ENCODE measurements around the gene HIVEP3.
A peak's percentile ranks its signal among the peaks of the same experiment; 100 is the strongest.

HIVEP3 gene

GRCh38 chr1:41726899-41727748, 191.6 kb downstream of the HIVEP3 start:
- Histone ChIP-seq H3K4me2 (peak overlapping the region; percentile 77 to 96 (median 86)), H3K9me3 (replicated peaks in 1 of 11) (peaks cover 0 to 9% (median 0%) of the 10 kb centered on the region in 11 experiments; a peak in 6 of 22 replicates), H3K27ac (peak overlapping the region; percentile 69 to 99 (median 92); a peak in 21 of 22 replicates), H3K4me3 (peak overlapping the region in 9 of 10 experiments; percentile 0 to 38 (median 16); a peak in 13 of 20 replicates), H3K27me3 (no peaks in the 10 kb centered on the region), H3K36me3 (no peaks in the 10 kb centered on the region), H4K20me1 (no peaks in the 10 kb centered on the region; a peak in 1 of 22 replicates), H3K9ac (peak overlapping the region; percentile 69 to 85 (median 81); a peak in 21 of 22 replicates), H3K4me1 (peaks cover 89 to 99% (median 97%) of the 10 kb centered on the region in 10 experiments)
- TF ChIP-seq Cebpa-rat (IDR thresholded peaks at IDR 0.05) = no peak

- Histone ChIP-seq H3K4me3 (peak overlapping the region in 4 of 10 experiments; percentile 16 to 38 (median 28); a peak in 3 of 20 replicates), H3K4me2 (peak overlapping the region; percentile 77 to 96 (median 86)), H3K4me1 (peaks cover 89 to 99% (median 97%) of the 10 kb centered on the region in 10 experiments), H4K20me1 (no peaks in the 10 kb centered on the region; a peak in 1 of 22 replicates), H3K27ac (peak overlapping the region; percentile 69 to 99 (median 92); a peak in 21 of 22 replicates), H3K27me3 (no peaks in the 10 kb centered on the region), H3K36me3 (no peaks in the 10 kb centered on the region), H3K9me3 (replicated peaks in 1 of 11) (peaks cover 0 to 3% (median 0%) of the 10 kb centered on the region in 11 experiments; a peak in 2 of 22 replicates), H3K9ac (peak overlapping the region; percentile 69 to 85 (median 81); a peak in 21 of 22 replicates)
- TF ChIP-seq Cebpa-rat (IDR thresholded peaks at IDR 0.05) = no peak
These were observed 192.4 kb downstream of the HIVEP3 start for GRCh38 chr1:41726292-41726691.

GRCh38 chr1:41724926-41725325, 193.8 kb downstream of the HIVEP3 start:
- H3K36me3 ChIP-seq = no peaks in the 10 kb centered on the region
- peaks cover 83 to 98% (median 96%) of the 10 kb centered on the region in 10 experiments for H3K4me1 ChIP-seq
- H3K9ac ChIP-seq = peak overlapping the region in 1 of 11 experiments; percentile 6; a peak in 2 of 22 replicates
- H3K4me2 ChIP-seq = peak overlapping the region; percentile 35 to 96 (median 82); a peak in 17 of 22 replicates
- no peak for TF ChIP-seq Cebpa-rat (IDR thresholded peaks at IDR 0.05)
- H4K20me1 ChIP-seq = no peaks in the 10 kb centered on the region; a peak in 1 of 22 replicates
- H3K27me3 ChIP-seq = no peaks in the 10 kb centered on the region
- no peaks in the 10 kb centered on the region for H3K9me3 ChIP-seq (replicated peaks in 1 of 11)
- no peak overlapping the region for H3K4me3 ChIP-seq
- H3K27ac ChIP-seq = peak overlapping the region in 8 of 11 experiments; percentile 4 to 99 (median 93); a peak in 14 of 22 replicates

- Histone ChIP-seq H3K4me1 (peaks cover 82 to 98% (median 96%) of the 10 kb centered on the region in 10 experiments), H3K36me3 (no peaks in the 10 kb centered on the region), H3K27me3 (no peaks in the 10 kb centered on the region), H3K4me2 (peak overlapping the region; percentile 35 to 96 (median 82)), H3K9ac (peak overlapping the region in 5 of 11 experiments; percentile 3 to 38 (median 18); a peak in 6 of 22 replicates), H3K4me3 (peak overlapping the region in 1 of 10 experiments; percentile 10; a peak in 1 of 20 replicates), H3K27ac (peak overlapping the region in 8 of 11 experiments; percentile 5 to 99 (median 93); a peak in 14 of 22 replicates), H3K9me3 (replicated peaks in 1 of 11) (no peaks in the 10 kb centered on the region), H4K20me1 (no peaks in the 10 kb centered on the region; a peak in 1 of 22 replicates)
- no peak for TF ChIP-seq Cebpa-rat (IDR thresholded peaks at IDR 0.05)
These were observed 194.5 kb downstream of the HIVEP3 start for GRCh38 chr1:41724248-41724647.

GRCh38 chr1:41723786-41724185, 194.9 kb downstream of the HIVEP3 start:
- Histone ChIP-seq H3K4me1 (peaks cover 77 to 98% (median 94%) of the 10 kb centered on the region in 10 experiments), H3K4me2 (peak overlapping the region; percentile 35 to 96 (median 82)), H4K20me1 (no peaks in the 10 kb centered on the region; a peak in 1 of 22 replicates), H3K4me3 (peak overlapping the region in 1 of 10 experiments; percentile 10; a peak in 1 of 20 replicates), H3K27me3 (no peaks in the 10 kb centered on the region), H3K9me3 (replicated peaks in 1 of 11) (no peaks in the 10 kb centered on the region), H3K27ac (peak overlapping the region in 8 of 11 experiments; percentile 5 to 99 (median 93); a peak in 14 of 22 replicates), H3K36me3 (no peaks in the 10 kb centered on the region), H3K9ac (peak overlapping the region in 5 of 11 experiments; percentile 3 to 38 (median 18); a peak in 7 of 22 replicates)
- TF ChIP-seq Cebpa-rat (IDR thresholded peaks at IDR 0.05) = no peak

- Histone ChIP-seq H3K9me3 (replicated peaks in 1 of 11) (no peaks in the 10 kb centered on the region), H3K36me3 (no peaks in the 10 kb centered on the region), H3K9ac (no peak overlapping the region), H3K4me2 (peak overlapping the region; percentile 11 to 93 (median 62); a peak in 19 of 22 replicates), H4K20me1 (no peaks in the 10 kb centered on the region), H3K4me1 (peaks cover 61 to 90% (median 79%) of the 10 kb centered on the region in 10 experiments), H3K27me3 (no peaks in the 10 kb centered on the region), H3K4me3 (no peak overlapping the region), H3K27ac (peak overlapping the region in 6 of 11 experiments; percentile 1 to 18 (median 13); a peak in 4 of 22 replicates)
- TF ChIP-seq Cebpa-rat (IDR thresholded peaks at IDR 0.05) = no peak
These were observed 196.5 kb downstream of the HIVEP3 start for GRCh38 chr1:41722184-41722583.

GRCh38 chr1:41720861-41721410, 197.8 kb downstream of the HIVEP3 start:
- 0 out of 22 replicates have a peak, but pooled peaks of 1 of the 11 experiments have one; percentile 20 for TF ChIP-seq Cebpa-rat (IDR thresholded peaks at IDR 0.05)
- peak overlapping the region in 3 of 11 experiments; percentile 2 to 10 (median 4); a peak in 4 of 22 replicates for H3K27ac ChIP-seq
- no peaks in the 10 kb centered on the region for H3K36me3 ChIP-seq
- H4K20me1 ChIP-seq = no peaks in the 10 kb centered on the region
- H3K4me1 ChIP-seq = peaks cover 56 to 88% (median 75%) of the 10 kb centered on the region in 10 experiments
- H3K4me3 ChIP-seq = no peak overlapping the region
- no peaks in the 10 kb centered on the region for H3K9me3 ChIP-seq (replicated peaks in 1 of 11)
- H3K4me2 ChIP-seq = peak overlapping the region; percentile 55 to 69 (median 62)
- peak overlapping the region in 2 of 11 experiments; percentile 3 to 17; a peak in 2 of 22 replicates for H3K9ac ChIP-seq
- no peaks in the 10 kb centered on the region for H3K27me3 ChIP-seq

GRCh38 chr1:41719590-41719989, 199.1 kb downstream of the HIVEP3 start:
- H3K4me1 ChIP-seq = peaks cover 65 to 88% (median 75%) of the 10 kb centered on the region in 10 experiments
- H3K9me3 ChIP-seq (replicated peaks in 1 of 11) = no peaks in the 10 kb centered on the region
- no peak overlapping the region for H3K4me3 ChIP-seq
- TF ChIP-seq Cebpa-rat (IDR thresholded peaks at IDR 0.05) = no peak
- no peaks in the 10 kb centered on the region for H3K27me3 ChIP-seq
- H3K4me2 ChIP-seq = peak overlapping the region in 9 of 11 experiments; percentile 5 to 64 (median 47); a peak in 16 of 22 replicates
- H4K20me1 ChIP-seq = no peaks in the 10 kb centered on the region
- no peak overlapping the region for H3K9ac ChIP-seq
- peak overlapping the region in 7 of 11 experiments; percentile 0 to 20 (median 3); a peak in 4 of 22 replicates for H3K27ac ChIP-seq
- H3K36me3 ChIP-seq = no peaks in the 10 kb centered on the region
